Measurements from ENCODE around the gene DDX6.
"Not testable (repeated sequence)": the region's sequence is repeated elsewhere in the genome, so short reads cannot be mapped to it uniquely, and the experiment has no call there.

DNA sequence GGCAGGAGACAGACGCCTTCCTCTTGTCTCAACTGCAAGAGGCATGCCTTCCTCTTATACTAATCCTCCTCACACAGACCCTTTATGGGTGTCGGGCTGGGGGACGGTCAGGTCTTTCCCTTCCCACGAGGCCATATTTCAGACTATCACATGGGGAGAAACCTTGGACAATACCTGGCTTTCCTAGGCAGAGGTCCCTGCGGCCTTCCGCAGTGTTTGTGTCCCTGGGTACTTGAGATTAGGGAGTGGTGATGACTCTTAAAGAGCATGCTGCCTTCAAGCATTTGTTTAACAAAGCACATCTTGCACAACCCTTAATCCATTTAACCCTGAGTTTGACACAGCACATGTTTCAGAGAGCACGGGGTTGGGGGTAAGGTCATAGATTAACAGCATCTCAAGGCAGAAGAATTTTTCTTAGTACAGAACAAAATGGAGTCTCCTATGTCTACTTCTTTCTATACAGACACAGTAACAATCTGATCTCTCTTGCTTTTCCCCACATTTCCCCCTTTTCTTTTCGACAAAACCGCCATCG lies 69.4 kb downstream of the DDX6 start:
- TF ChIP-seq, protein P1, sequence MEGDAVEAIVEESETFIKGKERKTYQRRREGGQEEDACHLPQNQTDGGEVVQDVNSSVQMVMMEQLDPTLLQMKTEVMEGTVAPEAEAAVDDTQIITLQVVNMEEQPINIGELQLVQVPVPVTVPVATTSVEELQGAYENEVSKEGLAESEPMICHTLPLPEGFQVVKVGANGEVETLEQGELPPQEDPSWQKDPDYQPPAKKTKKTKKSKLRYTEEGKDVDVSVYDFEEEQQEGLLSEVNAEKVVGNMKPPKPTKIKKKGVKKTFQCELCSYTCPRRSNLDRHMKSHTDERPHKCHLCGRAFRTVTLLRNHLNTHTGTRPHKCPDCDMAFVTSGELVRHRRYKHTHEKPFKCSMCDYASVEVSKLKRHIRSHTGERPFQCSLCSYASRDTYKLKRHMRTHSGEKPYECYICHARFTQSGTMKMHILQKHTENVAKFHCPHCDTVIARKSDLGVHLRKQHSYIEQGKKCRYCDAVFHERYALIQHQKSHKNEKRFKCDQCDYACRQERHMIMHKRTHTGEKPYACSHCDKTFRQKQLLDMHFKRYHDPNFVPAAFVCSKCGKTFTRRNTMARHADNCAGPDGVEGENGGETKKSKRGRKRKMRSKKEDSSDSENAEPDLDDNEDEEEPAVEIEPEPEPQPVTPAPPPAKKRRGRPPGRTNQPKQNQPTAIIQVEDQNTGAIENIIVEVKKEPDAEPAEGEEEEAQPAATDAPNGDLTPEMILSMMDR (conservative IDR thresholded peaks at IDR 0.05; ENCODE audit: low read depth, low read length) = not testable (repeated sequence)
- TF ChIP-seq EZH2 (IDR thresholded peaks at IDR 0.05; ENCODE audit: low read length, unreplicated experiment) = not testable (repeated sequence)
